NT2/D1 (cell line): ENCODE measurements around the gene S100A2.

Source experiments
- SUZ12 ChIP-seq: IDR thresholded peaks from 2 replicates; pipeline ENCODE4 v1.6.1; 2011; ENCODE audit not compliant: insufficient read length, insufficient read depth; ENCODE audit errors: extremely low read depth
- YY1 ChIP-seq: IDR thresholded peaks from 2 replicates; pipeline ENCODE4 v1.6.1; 2011; ENCODE audit not compliant: insufficient read length, insufficient read depth
- ZNF274 ChIP-seq: IDR thresholded peaks from 2 replicates; pipeline ENCODE4 v1.6.1; 2011; ENCODE audit warnings: mild to moderate bottlenecking, low read depth, low read length

- no peak for TF ChIP-seq SUZ12
- TF ChIP-seq ZNF274: no peak
- no peak for TF ChIP-seq YY1
Observed at GRCh38 chr1:153545067-153546055, 20.3 kb downstream of the S100A2 start, which contains the start of gene S100A4.
